HG03060 (cell line): ENCODE data around the gene KPRP.

Experiments
- ATAC-seq: cut with Tn5 transposase; IDR thresholded peaks from one replicate; pipeline ENCODE4 v1.9.1; 2021; ENCODE audit warnings: low read depth, moderate number of reproducible peaks; ENCODE audit not compliant: unreplicated experiment

Gene KPRP, protein sequence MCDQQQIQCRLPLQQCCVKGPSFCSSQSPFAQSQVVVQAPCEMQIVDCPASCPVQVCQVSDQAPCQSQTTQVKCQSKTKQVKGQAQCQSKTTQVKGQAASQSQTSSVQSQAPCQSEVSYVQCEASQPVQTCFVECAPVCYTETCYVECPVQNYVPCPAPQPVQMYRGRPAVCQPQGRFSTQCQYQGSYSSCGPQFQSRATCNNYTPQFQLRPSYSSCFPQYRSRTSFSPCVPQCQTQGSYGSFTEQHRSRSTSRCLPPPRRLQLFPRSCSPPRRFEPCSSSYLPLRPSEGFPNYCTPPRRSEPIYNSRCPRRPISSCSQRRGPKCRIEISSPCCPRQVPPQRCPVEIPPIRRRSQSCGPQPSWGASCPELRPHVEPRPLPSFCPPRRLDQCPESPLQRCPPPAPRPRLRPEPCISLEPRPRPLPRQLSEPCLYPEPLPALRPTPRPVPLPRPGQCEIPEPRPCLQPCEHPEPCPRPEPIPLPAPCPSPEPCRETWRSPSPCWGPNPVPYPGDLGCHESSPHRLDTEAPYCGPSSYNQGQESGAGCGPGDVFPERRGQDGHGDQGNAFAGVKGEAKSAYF

GRCh38 chr1:152757747-152758146 lies at the start of gene KPRP:
Gene KPRP, plus strand, starts transcription at chr1:152758025. Its CDS starts 1,564 bp downstream, at chr1:152759589.
- ATAC-seq = no peak

DNA sequence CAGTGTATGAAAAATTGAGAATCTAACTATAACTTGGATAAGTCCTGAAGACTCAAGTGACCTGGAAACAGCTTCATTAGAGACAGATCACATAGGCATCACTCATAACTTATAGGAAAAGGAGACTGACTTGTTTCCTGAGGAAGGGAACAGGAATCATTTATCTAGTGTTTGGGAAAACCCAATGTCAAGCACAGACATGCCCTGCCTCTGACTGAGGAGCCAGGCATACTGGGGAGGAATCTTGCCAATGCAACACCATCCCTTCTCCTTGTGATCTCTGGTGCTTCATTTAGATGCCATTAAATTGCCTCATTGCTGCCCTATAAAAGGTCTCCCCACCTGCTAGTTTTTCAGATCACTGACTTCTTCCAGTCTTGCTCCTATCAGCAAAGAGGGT lies 39.6 kb upstream of the KPRP start:
- ATAC-seq = no peak

DNA sequence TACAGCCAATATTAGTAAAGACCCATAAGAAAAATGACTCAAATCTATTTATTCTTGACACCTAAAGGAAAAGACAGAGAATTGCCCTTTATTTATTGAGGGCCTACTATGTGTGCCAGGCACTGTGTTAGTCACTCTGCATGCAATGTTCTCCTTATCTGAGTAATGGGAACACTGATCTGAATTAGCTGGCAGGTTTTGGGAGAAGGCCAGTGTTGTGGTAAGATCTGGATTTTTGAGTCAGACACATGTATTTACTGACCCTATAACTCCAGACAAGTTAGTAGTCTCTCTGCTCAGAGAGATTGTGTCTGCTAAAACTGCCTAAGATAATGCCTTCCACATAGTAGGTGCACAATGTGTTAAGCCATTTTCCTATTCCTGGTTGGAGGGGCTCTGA lies 32.6 kb upstream of the KPRP start:
- ATAC-seq = no peak

- ATAC-seq = no peak
Measured at GRCh38 chr1:152728986-152729385, 28.8 kb upstream of the KPRP start.

DNA sequence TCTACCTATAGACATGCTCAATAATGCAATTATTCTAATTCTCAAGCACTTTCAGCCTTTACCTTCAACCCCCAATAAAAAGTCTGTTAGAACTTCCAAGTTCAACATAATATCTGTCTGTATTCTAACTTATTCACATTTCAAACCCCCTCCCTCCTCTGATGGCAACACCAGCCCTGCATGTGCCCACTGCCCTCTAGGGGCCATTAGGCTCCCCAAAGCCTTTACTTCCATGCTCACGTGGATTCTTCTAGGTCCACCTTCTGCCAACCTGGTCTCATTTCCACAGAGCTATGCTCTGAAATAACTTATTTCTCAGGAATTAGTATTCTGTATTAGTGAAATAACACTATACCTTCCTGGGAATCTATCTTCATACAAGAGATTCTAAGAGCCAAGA lies 22.2 kb upstream of the KPRP start:
- ATAC-seq = no peak

DNA sequence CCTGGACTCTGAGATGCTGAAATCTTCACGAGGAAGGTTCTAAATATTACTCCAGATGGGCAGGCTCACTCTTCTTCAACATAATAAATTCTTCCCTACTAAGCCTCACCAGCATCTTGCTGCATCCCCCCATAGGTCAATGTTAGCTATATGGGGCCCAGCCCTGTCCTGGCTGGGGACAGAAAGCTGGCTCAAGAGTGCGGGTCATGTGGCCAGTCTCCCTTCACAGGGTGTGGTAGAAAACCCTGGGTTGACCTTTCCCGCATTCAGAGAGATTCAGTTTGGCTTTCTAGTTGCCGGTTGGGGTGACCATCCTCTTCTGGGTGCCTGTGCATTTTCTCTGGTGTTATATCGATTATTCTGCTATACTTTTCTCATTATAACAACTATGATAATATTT lies 19.8 kb upstream of the KPRP start:
- no peak for ATAC-seq

- no peak for ATAC-seq
Measured at GRCh38 chr1:152739841-152740240, 18.0 kb upstream of the KPRP start.

DNA sequence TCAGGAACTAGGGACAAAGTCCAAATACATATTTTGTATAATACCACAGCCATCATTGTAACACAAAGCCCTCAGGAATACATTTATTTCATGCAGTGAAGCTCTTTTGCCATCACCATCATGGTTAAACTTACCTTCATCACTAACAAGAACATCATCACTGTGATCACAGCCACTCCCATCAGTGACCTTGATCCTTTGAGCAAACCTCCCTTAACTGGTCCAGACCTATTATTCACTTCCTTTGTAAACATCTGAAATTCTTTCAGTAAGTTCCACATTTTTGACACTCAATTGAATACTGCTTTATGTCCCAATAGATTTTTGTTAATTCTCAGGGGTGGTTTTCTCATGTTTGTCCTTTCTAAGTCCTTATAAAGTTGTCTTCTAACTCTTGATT lies 16.2 kb upstream of the KPRP start:
- ATAC-seq = no peak

DNA sequence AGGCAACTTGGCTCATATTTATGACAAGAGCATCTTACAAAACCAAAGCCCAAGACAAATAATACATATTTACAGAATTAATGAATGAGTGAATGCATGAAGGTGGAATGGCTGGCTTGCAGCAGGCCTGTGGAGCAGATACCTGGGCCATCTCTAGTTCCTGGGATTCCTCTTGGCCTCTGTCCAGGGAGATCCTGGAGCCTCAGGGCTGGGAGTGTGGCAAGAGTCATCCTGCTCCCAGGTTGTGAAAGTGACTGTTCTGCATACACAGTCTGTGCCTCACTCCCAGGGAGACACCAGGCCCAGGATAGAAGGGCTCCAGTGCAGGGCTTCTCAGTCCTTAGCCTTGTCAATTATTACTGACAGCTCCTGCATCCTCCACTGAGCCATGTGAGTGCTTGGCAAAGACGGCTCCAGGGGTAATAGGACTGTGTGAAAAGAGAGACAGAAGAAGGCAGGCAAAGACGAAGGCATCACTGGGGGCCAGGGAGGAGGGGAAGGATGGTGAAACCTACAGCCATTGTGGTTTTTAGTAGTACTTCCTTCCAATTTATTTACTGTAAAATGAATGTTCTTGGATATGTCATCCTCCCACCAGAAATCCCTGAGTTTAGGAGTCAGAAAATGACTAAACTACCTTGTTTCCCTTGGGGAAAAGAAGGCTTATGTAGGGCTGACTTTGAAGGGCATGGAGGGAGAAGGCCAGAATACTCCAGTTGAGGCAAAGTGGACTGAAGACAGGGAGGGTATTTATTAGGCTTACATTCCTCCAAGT lies 14.3 kb upstream of the KPRP start:
- no peak for ATAC-seq

- ATAC-seq = no peak
Measured at GRCh38 chr1:152745289-152745704, 12.5 kb upstream of the KPRP start.

DNA sequence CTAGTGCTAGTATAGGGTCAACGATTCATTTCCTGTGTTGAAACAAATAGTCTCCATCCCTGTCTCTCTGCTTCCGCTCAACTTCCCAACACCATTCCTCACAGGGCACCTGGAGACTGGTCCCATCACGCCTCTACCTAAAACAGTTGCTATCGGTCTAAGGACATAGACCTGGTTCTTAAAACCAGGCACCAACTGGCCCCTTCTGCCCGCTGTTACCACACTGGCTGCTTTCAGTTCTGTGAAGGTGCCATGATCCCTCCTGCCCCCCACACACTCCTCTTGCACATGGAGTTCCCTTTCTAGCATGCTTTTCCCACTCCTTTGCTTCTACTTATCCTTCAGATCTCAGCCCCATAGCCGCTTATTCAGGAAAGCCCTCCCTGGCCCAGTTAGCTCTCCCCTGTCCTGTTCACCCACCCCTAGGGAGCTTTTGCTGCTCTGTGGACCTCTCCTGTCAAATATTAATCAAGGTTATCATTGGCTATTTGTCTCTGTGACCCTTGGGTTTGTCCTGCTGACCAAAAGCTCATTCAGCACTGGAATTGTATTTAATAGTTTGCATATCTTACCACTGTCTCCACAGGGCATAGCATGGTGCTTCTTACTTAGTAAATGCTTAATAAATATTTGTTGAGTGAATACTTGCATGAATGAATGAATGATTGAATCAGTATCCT lies 11.9 kb upstream of the KPRP start:
- ATAC-seq = no peak

DNA sequence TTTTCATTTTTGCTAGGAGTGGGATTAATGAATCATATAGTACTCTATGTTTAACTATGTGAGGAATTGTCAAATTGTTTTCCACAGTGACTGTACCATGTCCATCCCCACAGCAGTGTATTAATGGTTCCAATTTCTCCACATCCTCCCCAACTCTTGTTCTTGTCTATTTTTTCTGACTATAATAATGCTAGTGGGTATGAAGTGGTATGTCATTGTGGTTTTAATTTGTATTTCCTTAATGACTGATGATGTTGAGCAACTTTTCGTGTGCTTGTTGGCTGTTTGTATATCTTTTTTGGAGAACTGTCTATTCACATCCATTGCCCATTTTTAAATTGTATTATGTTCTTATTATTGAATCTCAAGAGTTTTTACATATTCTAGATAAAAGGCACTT lies 10.0 kb upstream of the KPRP start:
- no peak for ATAC-seq

DNA sequence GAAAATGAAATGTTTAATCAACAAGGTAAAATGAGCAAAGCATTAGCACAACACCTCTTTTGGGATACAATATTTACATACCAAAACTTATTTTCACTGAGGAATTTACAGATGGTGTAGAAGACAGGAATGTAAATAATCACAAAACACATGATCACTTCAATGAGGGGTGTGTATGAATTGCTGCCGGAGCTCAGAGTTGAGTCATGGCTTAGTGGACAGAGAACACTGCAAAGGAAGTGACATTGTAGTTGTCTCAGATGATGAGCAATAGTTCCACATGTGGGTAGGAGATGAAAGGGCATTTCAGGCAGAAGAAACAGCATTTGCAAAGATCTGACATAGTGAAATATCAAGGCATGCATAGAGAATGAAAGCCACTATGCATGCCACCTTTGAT lies 5.6 kb upstream of the KPRP start:
- no peak for ATAC-seq

- no peak for ATAC-seq
Measured at GRCh38 chr1:152753586-152753985, 4.2 kb upstream of the KPRP start.

DNA sequence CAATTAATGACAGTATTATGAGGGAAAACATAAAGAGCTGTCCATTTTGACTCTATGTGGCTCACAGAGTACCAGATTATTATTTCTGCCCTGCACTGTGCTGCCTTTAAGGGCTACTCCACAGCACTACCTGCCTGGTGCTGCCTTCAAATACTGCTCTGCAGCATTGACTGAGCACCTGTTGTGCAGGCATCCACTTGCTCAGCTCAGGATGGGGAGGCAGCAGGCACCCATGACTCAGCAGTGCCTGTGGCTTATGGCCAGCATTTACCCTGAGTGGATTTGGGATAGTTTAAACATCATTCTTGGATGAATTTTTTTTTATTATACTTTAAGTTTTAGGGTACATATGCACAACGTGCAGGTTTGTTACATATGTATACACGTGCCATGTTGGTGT lies 953 bp upstream of the KPRP start:
- no peak for ATAC-seq

DNA sequence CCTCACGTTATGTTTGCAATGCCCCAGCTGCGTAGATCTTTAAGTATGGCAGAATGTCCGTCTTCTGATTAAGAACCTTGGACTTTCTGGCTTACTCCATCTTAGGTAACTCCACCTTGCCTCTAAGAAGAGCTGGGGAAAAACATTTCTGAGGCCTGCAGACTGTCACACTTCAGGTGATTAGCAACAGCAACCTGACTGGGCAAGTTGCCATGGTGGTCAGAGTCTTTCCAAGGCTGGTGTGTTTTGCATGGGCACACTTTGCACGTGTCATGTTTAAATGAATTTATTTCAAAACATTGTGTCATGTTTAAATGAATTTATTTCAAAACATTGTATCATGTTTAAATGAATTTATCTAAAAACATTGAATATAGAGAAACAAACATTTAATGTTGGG lies 811 bp downstream of the KPRP start:
- no peak for ATAC-seq

DNA sequence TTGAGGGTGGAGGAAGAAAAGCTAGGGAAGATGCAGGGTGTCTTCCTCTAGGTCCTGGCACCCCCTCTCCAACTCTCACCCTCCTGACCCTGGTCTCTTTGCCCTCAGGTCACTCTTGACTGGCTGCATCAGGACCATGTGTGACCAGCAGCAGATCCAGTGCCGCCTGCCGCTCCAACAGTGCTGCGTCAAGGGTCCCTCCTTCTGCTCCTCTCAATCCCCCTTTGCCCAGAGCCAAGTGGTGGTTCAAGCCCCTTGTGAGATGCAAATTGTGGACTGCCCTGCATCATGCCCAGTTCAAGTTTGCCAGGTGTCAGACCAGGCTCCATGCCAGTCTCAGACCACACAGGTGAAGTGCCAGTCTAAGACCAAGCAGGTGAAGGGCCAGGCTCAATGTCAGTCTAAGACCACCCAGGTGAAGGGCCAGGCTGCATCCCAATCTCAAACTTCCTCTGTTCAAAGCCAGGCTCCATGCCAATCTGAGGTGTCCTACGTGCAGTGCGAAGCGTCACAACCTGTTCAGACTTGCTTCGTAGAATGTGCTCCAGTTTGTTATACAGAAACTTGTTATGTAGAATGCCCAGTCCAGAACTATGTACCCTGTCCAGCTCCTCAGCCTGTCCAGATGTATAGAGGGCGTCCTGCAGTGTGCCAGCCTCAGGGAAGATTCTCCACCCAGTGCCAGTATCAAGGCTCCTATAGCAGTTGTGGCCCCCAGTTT lies 1.8 kb downstream of the KPRP start:
- ATAC-seq = no peak

- ATAC-seq = no peak
Measured at GRCh38 chr1:152760551-152761190, 2.8 kb downstream of the KPRP start.

DNA sequence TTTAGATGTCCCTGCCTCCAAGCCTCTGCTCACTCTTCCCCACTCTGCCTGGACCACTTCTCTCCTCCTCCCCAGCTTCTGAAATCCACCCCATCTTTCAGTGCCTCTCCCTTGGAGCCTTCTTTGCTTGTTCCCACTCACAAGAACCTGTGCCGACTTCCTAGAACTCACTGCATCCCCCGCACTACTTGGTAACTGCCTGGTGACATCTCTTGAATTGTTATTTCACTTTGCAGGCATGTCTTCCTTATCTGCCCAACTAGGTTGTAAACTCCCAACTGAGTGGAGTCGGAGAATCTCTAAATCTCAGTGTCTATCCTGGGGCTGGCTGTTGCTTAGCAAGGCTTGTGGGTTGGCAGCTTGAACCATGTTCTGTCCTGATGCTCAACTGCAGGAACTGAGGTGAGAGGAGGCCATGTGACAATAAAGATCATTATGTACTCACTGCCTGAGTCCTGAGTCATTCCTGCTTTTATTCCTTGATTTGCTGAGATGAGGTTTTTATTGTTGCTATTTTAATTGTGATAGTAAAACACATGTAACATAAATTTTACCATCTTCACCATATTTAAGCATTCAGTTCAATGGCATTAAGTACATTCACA lies 3.9 kb downstream of the KPRP start:
- ATAC-seq = no peak
